ENCODE data around the gene SLC4A5. TPM values are rescaled to one million over a fixed set of nuclear protein-coding genes. Genes with fewer than 3 reads are reported as not detected.

The SLC4A5 gene
- total and polyA plus RNA-seq, 5 experiments from 2014 or later, result 0.46 to 15.1 (median 1.5) TPM

- POLR2A ChIA-PET, result no interaction called here
- ATAC-seq (no peak), DNase-seq (no peak)
- Mint-ChIP-seq H3K27ac (no peak overlapping the region), H3K9me3 (no peaks in the 10 kb centered on the region), H3K27me3 (no peaks in the 10 kb centered on the region), H3K4me1 (peaks cover 8 to 20% (median 18%) of the 10 kb centered on the region in 4 donors), H3K4me3 (no peak overlapping the region), H3K36me3 (peaks cover 0 to 10% (median 6%) of the 10 kb centered on the region in 3 donors)
These were observed 56.5 kb downstream of the SLC4A5 start for GRCh38 chr2:74286725-74287124.

- Mint-ChIP-seq H3K4me1 (peaks cover 0 to 3% (median 0%) of the 10 kb centered on the region in 4 donors), H3K36me3 (peaks cover 0 to 25% (median 10%) of the 10 kb centered on the region in 3 donors), H3K27me3 (no peaks in the 10 kb centered on the region), H3K4me3 (no peak overlapping the region), H3K9me3 (no peaks in the 10 kb centered on the region), H3K27ac (peak overlapping the region in 1 of 10 donors; percentile 1)
- DNase-seq (no peak), ATAC-seq (no peak)
- POLR2A ChIA-PET, result interaction anchor here (0.6 to 0.7 kb wide), 2 partner anchors 28 to 74 kb away, joined by 3 to 4 read pairs; no protein-coding TSS in a partner anchor
These were observed 61.9 kb downstream of the SLC4A5 start for GRCh38 chr2:74281141-74281975.

GRCh38 chr2:74278694-74279093 is 64.5 kb downstream of the SLC4A5 start:
- no peaks in the 10 kb centered on the region for H3K9me3 Mint-ChIP-seq
- H3K4me3 Mint-ChIP-seq, result no peak overlapping the region
- ATAC-seq (no peak), DNase-seq (no peak)
- H3K36me3 Mint-ChIP-seq, result peaks cover 0 to 23% (median 10%) of the 10 kb centered on the region in 3 donors
- H3K4me1 Mint-ChIP-seq, result peaks cover 0 to 6% (median 0%) of the 10 kb centered on the region in 4 donors
- H3K27me3 Mint-ChIP-seq, result no peaks in the 10 kb centered on the region
- POLR2A ChIA-PET, result no interaction called here
- H3K27ac Mint-ChIP-seq, result peak overlapping the region in 1 of 10 donors; percentile 16

- POLR2A ChIA-PET, result no interaction called here
- no peaks in the 10 kb centered on the region for H3K9me3 Mint-ChIP-seq
- peaks cover 0 to 20% (median 10%) of the 10 kb centered on the region in 3 donors for H3K36me3 Mint-ChIP-seq
- peak overlapping the region in 3 of 10 donors; percentile 12 to 23 (median 16) for H3K27ac Mint-ChIP-seq
- H3K4me3 Mint-ChIP-seq, result no peak overlapping the region
- no peaks in the 10 kb centered on the region for H3K27me3 Mint-ChIP-seq
- peaks cover 0 to 6% (median 0%) of the 10 kb centered on the region in 4 donors for H3K4me1 Mint-ChIP-seq
- ATAC-seq (no peak), DNase-seq (no peak)
These were observed 65.0 kb downstream of the SLC4A5 start for GRCh38 chr2:74278176-74278575.

- Mint-ChIP-seq H3K27ac (peak overlapping the region in 1 of 10 donors; percentile 74), H3K27me3 (no peaks in the 10 kb centered on the region), H3K4me3 (no peak overlapping the region), H3K4me1 (peaks cover 0 to 6% (median 0%) of the 10 kb centered on the region in 4 donors), H3K9me3 (no peaks in the 10 kb centered on the region), H3K36me3 (peaks cover 0 to 14% (median 3%) of the 10 kb centered on the region in 3 donors)
- POLR2A ChIA-PET, result no interaction called here
- no peak for DNase-seq
- ATAC-seq, result no peak
These were observed 68.0 kb downstream of the SLC4A5 start for GRCh38 chr2:74275228-74275627.

- Mint-ChIP-seq H3K4me1 (peaks cover 6 to 12% (median 7%) of the 10 kb centered on the region in 4 donors), H3K27me3 (no peaks in the 10 kb centered on the region), H3K36me3 (peaks cover 0 to 4% (median 0%) of the 10 kb centered on the region in 3 donors), H3K4me3 (no peak overlapping the region), H3K9me3 (no peaks in the 10 kb centered on the region), H3K27ac (peak overlapping the region in 5 of 10 donors; percentile 27 to 56 (median 48))
- ATAC-seq (no peak), DNase-seq (no peak)
- POLR2A ChIA-PET, result no interaction called here
These were observed 73.5 kb downstream of the SLC4A5 start for GRCh38 chr2:74269667-74270066.

- POLR2A ChIA-PET, result no interaction called here
- peak overlapping the region; percentile 28 to 74 (median 66) for H3K4me3 Mint-ChIP-seq
- peak overlapping the region; percentile 43 to 93 (median 68) for H3K27ac Mint-ChIP-seq
- ATAC-seq, result peak; percentile 100
- H3K4me1 Mint-ChIP-seq, result peaks cover 6 to 12% (median 7%) of the 10 kb centered on the region in 4 donors
- H3K9me3 Mint-ChIP-seq, result no peaks in the 10 kb centered on the region
- peaks cover 0 to 7% (median 0%) of the 10 kb centered on the region in 3 donors for H3K36me3 Mint-ChIP-seq
- peak; percentile 17 to 79 (median 55) for DNase-seq
- no peaks in the 10 kb centered on the region for H3K27me3 Mint-ChIP-seq
These were observed 76.1 kb downstream of the SLC4A5 start for GRCh38 chr2:74267068-74267467.

GRCh38 chr2:74264281-74264680 is 78.9 kb downstream of the SLC4A5 start:
- H3K4me1 Mint-ChIP-seq, result peaks cover 2 to 12% (median 7%) of the 10 kb centered on the region in 4 donors
- DNase-seq (no peak), ATAC-seq (no peak)
- H3K9me3 Mint-ChIP-seq, result no peaks in the 10 kb centered on the region
- peaks cover 0 to 16% (median 5%) of the 10 kb centered on the region in 3 donors for H3K36me3 Mint-ChIP-seq
- H3K4me3 Mint-ChIP-seq, result no peak overlapping the region
- H3K27ac Mint-ChIP-seq, result peak overlapping the region in 1 of 10 donors; percentile 13
- POLR2A ChIA-PET, result interaction anchor here (0.5 kb wide), 1 partner anchor 233 kb away, joined by 3 read pairs; no protein-coding TSS in a partner anchor
- no peaks in the 10 kb centered on the region for H3K27me3 Mint-ChIP-seq

- Mint-ChIP-seq H3K9me3 (no peaks in the 10 kb centered on the region), H3K27ac (peak overlapping the region in 1 of 10 donors; percentile 75), H3K36me3 (peaks cover 0 to 16% (median 6%) of the 10 kb centered on the region in 3 donors), H3K27me3 (no peaks in the 10 kb centered on the region), H3K4me3 (no peak overlapping the region), H3K4me1 (peaks cover 2 to 11% (median 7%) of the 10 kb centered on the region in 4 donors)
- ATAC-seq (no peak), DNase-seq (no peak)
- POLR2A ChIA-PET, result no interaction called here
These were observed 80.5 kb downstream of the SLC4A5 start for GRCh38 chr2:74262681-74263080.

GRCh38 chr2:74261204-74261864 is 81.9 kb downstream of the SLC4A5 start:
- Mint-ChIP-seq H3K36me3 (peaks cover 0 to 16% (median 6%) of the 10 kb centered on the region in 3 donors), H3K4me3 (no peak overlapping the region), H3K4me1 (peaks cover 0 to 3% (median 1%) of the 10 kb centered on the region in 4 donors), H3K27me3 (no peaks in the 10 kb centered on the region), H3K9me3 (no peaks in the 10 kb centered on the region), H3K27ac (peak overlapping the region in 1 of 10 donors; percentile 8)
- DNase-seq (no peak), ATAC-seq (no peak)
- POLR2A ChIA-PET, result no interaction called here

GRCh38 chr2:74260495-74260894 is 82.7 kb downstream of the SLC4A5 start:
- no peaks in the 10 kb centered on the region for H3K27me3 Mint-ChIP-seq
- no peaks in the 10 kb centered on the region for H3K4me1 Mint-ChIP-seq
- peaks cover 0 to 23% (median 6%) of the 10 kb centered on the region in 3 donors for H3K36me3 Mint-ChIP-seq
- H3K4me3 Mint-ChIP-seq, result no peak overlapping the region
- no peak for ATAC-seq
- no peak for DNase-seq
- no peaks in the 10 kb centered on the region for H3K9me3 Mint-ChIP-seq
- POLR2A ChIA-PET, result no interaction called here
- peak overlapping the region in 3 of 10 donors; percentile 8 to 76 (median 75) for H3K27ac Mint-ChIP-seq

- H3K4me3 Mint-ChIP-seq, result no peak overlapping the region
- H3K36me3 Mint-ChIP-seq, result peaks cover 0 to 21% (median 6%) of the 10 kb centered on the region in 3 donors
- ATAC-seq (no peak), DNase-seq (no peak)
- no peaks in the 10 kb centered on the region for H3K27me3 Mint-ChIP-seq
- H3K4me1 Mint-ChIP-seq, result no peaks in the 10 kb centered on the region
- no peaks in the 10 kb centered on the region for H3K9me3 Mint-ChIP-seq
- no peak overlapping the region for H3K27ac Mint-ChIP-seq
- POLR2A ChIA-PET, result no interaction called here
These were observed 83.5 kb downstream of the SLC4A5 start for GRCh38 chr2:74259733-74260132.

GRCh38 chr2:74259191-74259590 is 84.0 kb downstream of the SLC4A5 start:
- Mint-ChIP-seq H3K27me3 (no peaks in the 10 kb centered on the region), H3K27ac (peak overlapping the region in 1 of 10 donors; percentile 34), H3K36me3 (peaks cover 0 to 23% (median 8%) of the 10 kb centered on the region in 3 donors), H3K4me1 (no peaks in the 10 kb centered on the region), H3K4me3 (no peak overlapping the region), H3K9me3 (no peaks in the 10 kb centered on the region)
- no peak for ATAC-seq
- DNase-seq, result no peak
- POLR2A ChIA-PET, result interaction anchor here (0.6 kb wide), 1 partner anchor 17 kb away, joined by 5 read pairs; no protein-coding TSS in a partner anchor

Data from naive thymus-derived CD8-positive, alpha-beta T cell (primary cell).